B cell (primary cell): ENCODE results near the gene PPP1R16B. TPM values are rescaled to one million over a fixed set of nuclear protein-coding genes. Genes with fewer than 3 reads are reported as not detected.

ENCODE experiments used
- ATAC-seq: fragments of 200-7000 bp; cut with Tn5 transposase; one replicate; pipeline ENCODE4 v1.10.0; 2021; ENCODE audit warnings: low read depth, mild to moderate bottlenecking, moderate number of reproducible peaks, moderate library complexity
- CTCF ChIA-PET: fragments of 350-600 bp; sonication (Branson Sonifier 250); formaldehyde crosslinking; loops from one replicate; lab custom pipeline; 2021; ENCODE audit warnings: antibody characterized with exemption, inconsistent platforms; lab: Charles Lee
- POLR2A ChIA-PET: fragments of 350-600 bp; sonication (Branson Sonifier 250); formaldehyde crosslinking; loops from one replicate; lab custom pipeline; 2021; ENCODE audit warnings: antibody characterized with exemption; lab: Charles Lee
- DNase-seq: peaks from one replicate; pipeline ENCODE4 v3.0.0; 2013
- H2AFZ ChIP-seq: 2 replicates; pipeline ENCODE4 v1.6.1; 2012; ENCODE audit warnings: mild to moderate bottlenecking, low read depth, low read length; ENCODE audit not compliant: insufficient read depth, poor library complexity, severe bottlenecking
- H3K27ac ChIP-seq, 2 donors: 1 replicate in 1 of 2; 2 replicates in 1 of 2; pipeline ENCODE4 v1.5.1; 2012 to 2013; ENCODE audit warnings: low read length in 2 of 2, mild to moderate bottlenecking in 2 of 2, moderate library complexity in 1 of 2
- H3K27me3 ChIP-seq, 4 experiments: fragments of 200-600 bp in 1 of 4; sonication (generic) in 1 of 4; replicated peaks in 1 of 4; 1 replicate in 2 of 4; 2 replicates in 2 of 4; pipeline versions ENCODE4 v1.6.1 to v1.7.0; 2013 to 2016; ENCODE audit warnings: low read length in 3 of 4, mild to moderate bottlenecking in 2 of 4, mixed read lengths in 1 of 4, moderate library complexity in 1 of 4; ENCODE audit not compliant: insufficient read depth in 4 of 4, control insufficient read depth in 3 of 4; ENCODE audit errors: control extremely low read depth in 1 of 4
- H3K36me3 ChIP-seq, 2 experiments: replicated peaks in 1 of 2; 1 replicate in 1 of 2; 2 replicates in 1 of 2; pipeline versions ENCODE4 v1.6.1 to v1.7.1; 2013; ENCODE audit warnings: low read length in 1 of 2; ENCODE audit not compliant: insufficient read depth in 2 of 2, control insufficient read depth in 1 of 2; ENCODE audit errors: control extremely low read depth in 1 of 2, extremely low read depth in 1 of 2
- H3K4me1 ChIP-seq, 2 donors: fragments of 200-600 bp in 1 of 2; sonication (generic) in 1 of 2; 1 replicate in 1 of 2; 2 replicates in 1 of 2; pipeline versions ENCODE4 v1.5.1 to v1.6.1; 2013 to 2017; ENCODE audit warnings: low read length in 2 of 2; ENCODE audit not compliant: control insufficient read depth in 2 of 2, insufficient read depth in 2 of 2
- H3K4me2 ChIP-seq: replicated peaks from 2 replicates; pipeline ENCODE3; 2012; ENCODE audit warnings: mild to moderate bottlenecking, low read depth, low read length; ENCODE audit not compliant: poor library complexity, severe bottlenecking
- H3K4me3 ChIP-seq, 5 experiments: fragments of 200-600 bp in 1 of 5; sonication (generic) in 1 of 5; 1 replicate in 3 of 5; 2 replicates in 2 of 5; pipeline versions ENCODE4 v1.5.1 to v1.7.0; 2011 to 2016; ENCODE audit warnings: low read length in 4 of 5, mild to moderate bottlenecking in 4 of 5, low read depth in 2 of 5, control low read depth in 1 of 5, moderate library complexity in 1 of 5; ENCODE audit not compliant: insufficient read depth in 1 of 5; ENCODE audit errors: control extremely low read depth in 1 of 5, extremely low read depth in 1 of 5
- H3K79me2 ChIP-seq: fragments of 200-600 bp; sonication (generic); one replicate; pipeline ENCODE4 v1.6.0; 2016; ENCODE audit warnings: low read length; ENCODE audit not compliant: control insufficient read depth, insufficient read depth
- H3K9ac ChIP-seq: fragments of 200-600 bp; sonication (generic); 2 replicates; pipeline ENCODE4 v1.6.1; 2017; ENCODE audit warnings: mild to moderate bottlenecking, low read length, moderate library complexity
- H3K9me3 ChIP-seq, 3 donors: one replicate each; pipeline versions ENCODE4 v1.6.1 to v1.7.1; 2013; ENCODE audit warnings: low read length in 2 of 3; ENCODE audit not compliant: control insufficient read depth in 2 of 3, insufficient read depth in 1 of 3; ENCODE audit errors: control extremely low read depth in 1 of 3
- H4K20me1 ChIP-seq: 2 replicates; pipeline ENCODE4 v1.6.0; 2012; ENCODE audit warnings: mild to moderate bottlenecking, low read length; ENCODE audit not compliant: insufficient read depth, control insufficient read depth, poor library complexity, severe bottlenecking
- H3K27ac Mint-ChIP-seq: one replicate; pipeline ENCODE4 v1.8.0; 2021; ENCODE audit warnings: mixed read lengths
- H3K27me3 Mint-ChIP-seq: one replicate; pipeline ENCODE4 v1.8.0; 2021; ENCODE audit warnings: mixed read lengths
- H3K4me1 Mint-ChIP-seq: one replicate; pipeline ENCODE4 v1.8.0; 2021; ENCODE audit warnings: mixed read lengths
- H3K4me3 Mint-ChIP-seq: one replicate; pipeline ENCODE4 v1.8.0; 2021; ENCODE audit warnings: mixed read lengths
- H3K9me3 Mint-ChIP-seq: one replicate; pipeline ENCODE4 v1.8.0; 2022; ENCODE audit warnings: mixed read lengths; ENCODE audit not compliant: insufficient read depth
- CTCF ChIP-seq: fragments of 200-600 bp; IDR thresholded peaks from one replicate; pipeline ENCODE4 v1.8.0; 2022; ENCODE audit warnings: antibody characterized with exemption, mild to moderate bottlenecking
- EZH2 ChIP-seq: IDR thresholded peaks from 2 replicates; pipeline ENCODE4 v1.6.1; 2012; ENCODE audit warnings: borderline replicate concordance, low read depth, mild to moderate bottlenecking, moderate library complexity, low read length; ENCODE audit not compliant: insufficient read depth, poor library complexity, severe bottlenecking
- WGBS: methylation state at CpG from one replicate; pipeline ENCODE4 v1.1.5; 2013; ENCODE audit warnings: missing lambda C conversion rate; ENCODE audit not compliant: insufficient coverage; 5-methylcytosine and 5-hydroxymethylcytosine counted together
- intact Hi-C: fragments of 100-400 bp; cut with micrococcal nuclease; formaldehyde crosslinking; loops from one replicate; pipeline ENCODE4 v1.10.0; 2022
- polyA plus RNA-seq: library from polyadenylated mRNA; depleted of rRNA; stranded (reverse); fragments of >200 nt; gene quantifications from 2 replicates; pipeline ENCODE4 v1.2.3, GENCODE V29; 2012
- total RNA-seq, 2 donors: library from RNA; stranded (reverse); fragments of 120-200 nt in 1 of 2; gene quantifications; 1 replicate in 1 of 2; 2 replicates in 1 of 2; pipeline versions ENCODE4 v1.2.3 to v1.2.4, GENCODE V29; 2013 to 2022

PPP1R16B gene
- total and polyA plus RNA-seq, 2 donors (not counting 1 experiment from before 2014, with no cell fraction given), result 58.8 to 108 TPM

GRCh38 chr20:38759106-38759505 lies 46.4 kb upstream of the PPP1R16B start:
- Histone ChIP-seq H3K27me3 (no peaks in the 10 kb centered on the region), H4K20me1 (no peaks in the 10 kb centered on the region), H3K79me2 (peaks cover 5% of the 10 kb centered on the region), H3K9ac (no peak overlapping the region), H3K9me3 (no peaks in the 10 kb centered on the region), H3K27ac (no peak overlapping the region), H3K4me2 (no peak overlapping the region), H3K36me3 (peaks cover 2 to 76% of the 10 kb centered on the region in 2 experiments), H2AFZ (no peak overlapping the region), H3K4me3 (no peak overlapping the region), H3K4me1 (no peaks in the 10 kb centered on the region)
- intact Hi-C loops, result no loop called here
- H3K4me3 Mint-ChIP-seq, result no peak overlapping the region
- H3K9me3 Mint-ChIP-seq, result no peaks in the 10 kb centered on the region
- TF ChIP-seq CTCF, result no peak
- no peak for TF ChIP-seq EZH2
- WGBS, result 99% methylated on average over 7 of the region's 7 CpGs
- ChIA-PET POLR2A (no interaction called here), CTCF (interaction anchor here (1.2 kb wide), 1 partner anchor 134 kb away, joined by 3 read pairs; no protein-coding TSS in a partner anchor)
- no peak overlapping the region for H3K27ac Mint-ChIP-seq
- H3K4me1 Mint-ChIP-seq, result no peaks in the 10 kb centered on the region
- no peak for ATAC-seq
- no peaks in the 10 kb centered on the region for H3K27me3 Mint-ChIP-seq
- no peak for DNase-seq

- DNase-seq, result no peak
- H3K4me2 ChIP-seq, result no peak overlapping the region
- H3K4me1 ChIP-seq, result no peaks in the 10 kb centered on the region
- ATAC-seq, result no peak
- H3K9me3 Mint-ChIP-seq, result no peaks in the 10 kb centered on the region
- ChIA-PET CTCF (interaction anchor here (1.4 to 2.1 kb wide), 2 partner anchors 9 to 134 kb away, joined by 5 to 11 read pairs; no protein-coding TSS in a partner anchor), POLR2A (no interaction called here)
- no peak overlapping the region for H2AFZ ChIP-seq
- no peak for TF ChIP-seq EZH2
- no peak for TF ChIP-seq CTCF
- no peaks in the 10 kb centered on the region for H3K4me1 Mint-ChIP-seq
- no peak overlapping the region for H3K27ac ChIP-seq
- WGBS, result 100% methylated on average over 3 of the region's 4 CpGs
- no peaks in the 10 kb centered on the region for H3K27me3 Mint-ChIP-seq
- no peak overlapping the region for H3K4me3 ChIP-seq
- no peak overlapping the region for H3K9ac ChIP-seq
- no peaks in the 10 kb centered on the region for H4K20me1 ChIP-seq
- H3K27ac Mint-ChIP-seq, result no peak overlapping the region
- no peaks in the 10 kb centered on the region for H3K9me3 ChIP-seq
- H3K27me3 ChIP-seq, result no peaks in the 10 kb centered on the region
- H3K4me3 Mint-ChIP-seq, result no peak overlapping the region
- H3K79me2 ChIP-seq, result no peaks in the 10 kb centered on the region
- intact Hi-C loops, result no loop called here
- peaks cover 2 to 78% of the 10 kb centered on the region in 2 experiments for H3K36me3 ChIP-seq
Measured at GRCh38 chr20:38760978-38761377, 44.5 kb upstream of the PPP1R16B start.
